NCI-H2171 (cell line): ENCODE measurements around the gene TNS3.

ENCODE experiments used
- DNase-seq: peaks from one replicate; lab custom pipeline; 2025; lab: John Stamatoyannopoulos, UW

TNS3 gene

GRCh38 chr7:47385536-47386125 lies 196.3 kb downstream of the TNS3 start:
- DNase-seq: no peak

- no peak for DNase-seq
These were observed 197.0 kb downstream of the TNS3 start for GRCh38 chr7:47384755-47385535.

GRCh38 chr7:47383696-47384445 lies 198.0 kb downstream of the TNS3 start:
- no peak for DNase-seq

- no peak for DNase-seq
These were observed 198.8 kb downstream of the TNS3 start for GRCh38 chr7:47383072-47383471.

- DNase-seq: no peak
These were observed 199.7 kb downstream of the TNS3 start for GRCh38 chr7:47382200-47382599.

- no peak for DNase-seq
These were observed 200.8 kb downstream of the TNS3 start for GRCh38 chr7:47381134-47381495.

- no peak for DNase-seq
These were observed 201.4 kb downstream of the TNS3 start for GRCh38 chr7:47380325-47381133.

GRCh38 chr7:47379629-47380324 lies 202.1 kb downstream of the TNS3 start:
- no peak for DNase-seq

GRCh38 chr7:47378728-47379395 lies 203.0 kb downstream of the TNS3 start:
- no peak for DNase-seq

- no peak for DNase-seq
These were observed 204.2 kb downstream of the TNS3 start for GRCh38 chr7:47377741-47378140.

- DNase-seq: no peak
These were observed 204.8 kb downstream of the TNS3 start for GRCh38 chr7:47376991-47377616.

- no peak for DNase-seq
These were observed 206.6 kb downstream of the TNS3 start for GRCh38 chr7:47375121-47375938.

GRCh38 chr7:47374538-47374937 lies 207.4 kb downstream of the TNS3 start:
- DNase-seq: no peak

- DNase-seq: no peak
These were observed 207.9 kb downstream of the TNS3 start for GRCh38 chr7:47373871-47374451.

GRCh38 chr7:47371733-47372368 lies 210.1 kb downstream of the TNS3 start:
- DNase-seq: no peak

- no peak for DNase-seq
These were observed 210.6 kb downstream of the TNS3 start for GRCh38 chr7:47371317-47371716.

GRCh38 chr7:47370461-47371042 lies 211.4 kb downstream of the TNS3 start:
- no peak for DNase-seq

- no peak for DNase-seq
These were observed 212.2 kb downstream of the TNS3 start for GRCh38 chr7:47369736-47370135.
